H1 (cell line): ENCODE measurements around the gene CYBA. TPM values are rescaled to one million over a fixed set of nuclear protein-coding genes. Genes with fewer than 3 reads are reported as not detected.

Experiments used
- CTCF ChIA-PET: fragments of 300-600 bp; sonication (Branson Sonifier 250); formaldehyde crosslinking; loops from one replicate; lab custom pipeline; 2021; ENCODE audit not compliant: partially characterized antibody; lab: Charles Lee
- POLR2A ChIA-PET: fragments of 300-600 bp; sonication (Branson Sonifier 250); formaldehyde crosslinking; loops from one replicate; lab custom pipeline; 2021; ENCODE audit warnings: inconsistent platforms; ENCODE audit not compliant: partially characterized antibody; lab: Charles Lee
- DNase-seq, 2 experiments: peaks; one replicate each; pipeline versions ENCODE4 v3.0.0 to v3.0.0-alpha.2; 2010 to 2022; ENCODE audit warnings: low spot score in 2 of 2, low read depth in 1 of 2, mixed read lengths in 1 of 2
- FAIRE-seq: peaks from 2 replicates; lab custom pipeline; 2011; peaks lifted over from hg19 to GRCh38; lab: Jason Lieb, UNC
- H2AFZ ChIP-seq: 2 replicates; pipeline ENCODE4 v1.8.1; 2012; ENCODE audit warnings: low read length, inconsistent platforms
- H2AK5ac ChIP-seq: 2 replicates; pipeline ENCODE4 v1.6.1; 2013; ENCODE audit warnings: low read depth, low read length
- H2BK120ac ChIP-seq: replicated peaks from 2 replicates; pipeline ENCODE3; 2013; ENCODE audit warnings: low read depth, low read length, inconsistent platforms
- H2BK12ac ChIP-seq: 2 replicates; pipeline ENCODE4 v1.6.1; 2013; ENCODE audit warnings: low read depth, low read length
- H2BK15ac ChIP-seq: 2 replicates; pipeline ENCODE4 v1.6.1; 2013; ENCODE audit warnings: low read length
- H2BK20ac ChIP-seq: 2 replicates; pipeline ENCODE4 v1.6.1; 2013; ENCODE audit warnings: low read length
- H2BK5ac ChIP-seq: 2 replicates; pipeline ENCODE4 v1.6.1; 2013; ENCODE audit warnings: low read depth, low read length
- H3K14ac ChIP-seq: 2 replicates; pipeline ENCODE4 v1.6.1; 2013; ENCODE audit warnings: inconsistent platforms; ENCODE audit not compliant: insufficient read length
- H3K18ac ChIP-seq: 2 replicates; pipeline ENCODE4 v1.6.1; 2013; ENCODE audit warnings: low read length; ENCODE audit errors: extremely low read depth
- H3K23ac ChIP-seq: 2 replicates; pipeline ENCODE4 v1.6.1; 2013; ENCODE audit warnings: inconsistent platforms; ENCODE audit not compliant: insufficient read length
- H3K23me2 ChIP-seq: 2 replicates; pipeline ENCODE4 v1.6.1; 2013; ENCODE audit warnings: low read depth, low read length
- H3K27ac ChIP-seq: 2 replicates; pipeline ENCODE4 v1.6.1; 2011; ENCODE audit warnings: low read depth, low read length, inconsistent platforms
- H3K27me3 ChIP-seq, 4 experiments: replicated peaks in 1 of 4; 1 replicate in 1 of 4; 2 replicates in 3 of 4; pipeline versions ENCODE4 v1.6.1 to v1.8.1; 2011 to 2013; ENCODE audit warnings: low read length in 3 of 4, mild to moderate bottlenecking in 3 of 4, inconsistent platforms in 2 of 4, mixed read lengths in 2 of 4, moderate library complexity in 1 of 4; ENCODE audit not compliant: control insufficient read depth in 3 of 4, insufficient read depth in 3 of 4; ENCODE audit errors: extremely low read depth in 1 of 4
- H3K36me3 ChIP-seq, 4 experiments: 2 replicates each; pipeline versions ENCODE4 v1.6.1 to v1.8.1; 2011 to 2013; ENCODE audit warnings: mild to moderate bottlenecking in 4 of 4, low read length in 3 of 4, moderate library complexity in 2 of 4, control low read depth in 1 of 4, inconsistent platforms in 1 of 4; ENCODE audit not compliant: insufficient read depth in 4 of 4, control insufficient read depth in 2 of 4
- H3K4ac ChIP-seq: replicated peaks from 2 replicates; pipeline ENCODE3; 2013; ENCODE audit warnings: low read length, low read depth, mixed read lengths, inconsistent platforms; ENCODE audit not compliant: insufficient read length
- H3K4me1 ChIP-seq, 4 experiments: replicated peaks in 1 of 4; 1 replicate in 1 of 4; 2 replicates in 3 of 4; pipeline versions ENCODE4 v1.6.1 to v1.8.1; 2011 to 2013; ENCODE audit warnings: low read length in 3 of 4, inconsistent platforms in 2 of 4, mixed read lengths in 1 of 4; ENCODE audit not compliant: insufficient read depth in 4 of 4, control insufficient read depth in 3 of 4
- H3K4me2 ChIP-seq, 2 experiments: 2 replicates each; pipeline versions ENCODE4 v1.6.1 to v1.8.1; 2011 to 2013; ENCODE audit warnings: low read depth in 2 of 2, low read length in 2 of 2, control low read depth in 1 of 2, inconsistent platforms in 1 of 2, mild to moderate bottlenecking in 1 of 2; ENCODE audit not compliant: insufficient read depth in 1 of 2
- H3K4me3 ChIP-seq, 4 experiments: fragments of 200-600, 300-600 bp in 1 of 4; sonication (generic), shearing (Covaris generic), sonication (Bioruptor Twin) in 1 of 4; 2 replicates each; pipeline versions ENCODE4 v1.5.1 to v1.8.1; 2011 to 2016; ENCODE audit warnings: low read length in 4 of 4, low read depth in 3 of 4, control low read depth in 2 of 4, inconsistent platforms in 2 of 4, mild to moderate bottlenecking in 2 of 4, mixed read lengths in 1 of 4, moderate library complexity in 1 of 4; ENCODE audit not compliant: insufficient read depth in 2 of 4; ENCODE audit errors: extremely low read depth in 1 of 4
- H3K56ac ChIP-seq: replicated peaks from 2 replicates; pipeline ENCODE3; 2013; ENCODE audit warnings: low read depth, mild to moderate bottlenecking, mixed read lengths, low read length, inconsistent platforms; ENCODE audit not compliant: insufficient read length
- H3K79me1 ChIP-seq: 2 replicates; pipeline ENCODE4 v1.6.1; 2013; ENCODE audit warnings: low read depth, low read length, control low read depth
- H3K79me2 ChIP-seq, 2 experiments: 2 replicates each; pipeline versions ENCODE4 v1.6.1 to v1.8.1; 2012 to 2013; ENCODE audit warnings: low read length in 2 of 2, mild to moderate bottlenecking in 2 of 2, inconsistent platforms in 1 of 2; ENCODE audit not compliant: insufficient read depth in 2 of 2, control insufficient read depth in 1 of 2
- H3K9ac ChIP-seq, 4 experiments: replicated peaks in 1 of 4; 1 replicate in 1 of 4; 2 replicates in 3 of 4; pipeline versions ENCODE4 v1.6.1 to v1.8.1; 2011 to 2013; ENCODE audit warnings: low read depth in 3 of 4, low read length in 3 of 4, control low read depth in 2 of 4, mild to moderate bottlenecking in 2 of 4, moderate library complexity in 2 of 4, inconsistent platforms in 1 of 4; ENCODE audit errors: extremely low read depth in 1 of 4
- H3K9me3 ChIP-seq, 2 experiments: 2 replicates each; pipeline versions ENCODE4 v1.6.1 to v1.8.1; 2012 to 2013; ENCODE audit warnings: mild to moderate bottlenecking in 2 of 2, moderate library complexity in 2 of 2, control low read depth in 1 of 2, inconsistent platforms in 1 of 2, low read depth in 1 of 2, low read length in 1 of 2, mixed read lengths in 1 of 2; ENCODE audit not compliant: insufficient read depth in 2 of 2
- H4K20me1 ChIP-seq, 2 experiments: replicated peaks in 1 of 2; 2 replicates each; pipeline versions ENCODE3 to v1.8.1; 2011 to 2013; ENCODE audit warnings: inconsistent platforms in 2 of 2, low read length in 2 of 2, mild to moderate bottlenecking in 1 of 2; ENCODE audit not compliant: insufficient read depth in 2 of 2, control insufficient read depth in 1 of 2
- H4K5ac ChIP-seq: 2 replicates; pipeline ENCODE4 v1.6.1; 2013; ENCODE audit warnings: low read length, low read depth, mixed read lengths, inconsistent platforms; ENCODE audit not compliant: insufficient read length
- H4K8ac ChIP-seq: 2 replicates; pipeline ENCODE4 v1.8.0; 2013; ENCODE audit warnings: mild to moderate bottlenecking, moderate library complexity, low read length, inconsistent platforms; ENCODE audit not compliant: insufficient read depth; ENCODE audit errors: extremely low read depth
- H4K91ac ChIP-seq: replicated peaks from 2 replicates; pipeline ENCODE3; 2013; ENCODE audit warnings: low read length, mixed read lengths, inconsistent platforms; ENCODE audit not compliant: insufficient read length
- RBBP5 ChIP-seq: IDR thresholded peaks from 2 replicates; pipeline ENCODE4 v1.7.1; 2012; ENCODE audit warnings: low read depth, mild to moderate bottlenecking, inconsistent platforms, low read length, moderate library complexity, borderline replicate concordance
- whole genome bisulfite sequencing, 2 experiments: shearing (Covaris generic) in 1 of 2; methylation state at CpG; one replicate each; pipeline versions ENCODE4 v1.1.6 to v1.1.7; 2013 to 2015; ENCODE audit warnings: low lambda C conversion rate in 2 of 2, mixed read lengths in 2 of 2, inconsistent platforms in 1 of 2, low coverage in 1 of 2, missing lambda C conversion rate in 1 of 2; ENCODE audit not compliant: insufficient replicate concordance in 2 of 2, insufficient coverage in 1 of 2, insufficient read length in 1 of 2; ENCODE audit errors: extremely low coverage in 1 of 2, missing lambda C conversion rate in 1 of 2; 5-methylcytosine and 5-hydroxymethylcytosine counted together
- polyA plus RNA-seq, 7 experiments: library from polyadenylated mRNA; depleted of rRNA in 3 of 7; stranded (reverse) in 5 of 7; unstranded in 2 of 7; fragments of >200 nt in 5 of 7; fragments of 200-250 nt in 2 of 7; gene quantifications; 1 replicate in 5 of 7; 2 replicates in 1 of 7; 4 replicates in 1 of 7; pipeline versions ENCODE4 v1.2.1 to v1.2.3, GENCODE V29; 2011 to 2013; ENCODE audit warnings: missing spikeins in 2 of 7, mixed read lengths in 2 of 7
- total RNA-seq: library from RNA; stranded (reverse); fragmentation: NEBNext Ultra II Directional; extraction: Animal tissue kit (Norgen Biotek cat#: 25700); gene quantifications from 2 replicates; pipeline ENCODE4 v1.2.1, GENCODE V29; 2021

Gene CYBA
- total and polyA plus RNA-seq, 2 of the 8 experiments (the other 6 are each of a cell fraction or from before 2014, with no cell fraction given): 136 to 254 TPM

- no peak overlapping the region for H4K91ac ChIP-seq
- H3K18ac ChIP-seq: no peak overlapping the region; the same call in 1 of the 2 replicates
- no peak overlapping the region for H2AK5ac ChIP-seq
- H3K14ac ChIP-seq: no peak overlapping the region
- no peak overlapping the region for H2BK15ac ChIP-seq
- H3K23ac ChIP-seq: no peak overlapping the region
- H3K4me2 ChIP-seq: no peak overlapping the region
- no peaks in the 10 kb centered on the region for H3K23me2 ChIP-seq
- no peak overlapping the region for H2BK5ac ChIP-seq
- CTCF ChIA-PET: interaction anchor here (0.6 to 6.5 kb wide), 4 partner anchors 10 to 129 kb away, joined by 3 to 37 read pairs (median 5); no protein-coding TSS in a partner anchor
- no peak for TF ChIP-seq RBBP5
- TF ChIP-seq, all 59 proteins: peak for 0
- Histone ChIP-seq H3K4ac (no peak overlapping the region), H4K8ac (peak overlapping the region; percentile 68; the same call in 1 of the 2 replicates), H2BK12ac (peak overlapping the region; percentile 50; the same call in 1 of the 2 replicates), H3K4me3 (no peak overlapping the region), H3K9me3 (no peaks in the 10 kb centered on the region), H3K9ac (no peak overlapping the region), H2AFZ (no peak overlapping the region), H2BK20ac (no peak overlapping the region), H3K79me2 (no peaks in the 10 kb centered on the region), H4K20me1 (peaks cover 0 to 3% of the 10 kb centered on the region in 2 experiments), H2BK120ac (no peak overlapping the region), H4K5ac (no peak overlapping the region), H3K4me1 (no peaks in the 10 kb centered on the region), H3K36me3 (peaks cover 0 to 13% (median 4%) of the 10 kb centered on the region in 4 experiments; a peak in 4 of 8 replicates), H3K27ac (no peak overlapping the region; the same call in 1 of the 2 replicates), H3K27me3 (no peaks in the 10 kb centered on the region), H3K79me1 (0 out of 2 replicates have a peak, but pooled peaks cover 2% of the 10 kb centered on the region), H3K56ac (no peak overlapping the region)
- WGBS, 2 experiments: 95% methylated on average over 15 of the region's 15 CpGs; no CpG with 5 or more reads in 1 of the 2 experiments
- FAIRE-seq (no peak), DNase-seq (no peak)
- POLR2A ChIA-PET: no interaction called here
Measured at GRCh38 chr16:88695218-88695617, 44.4 kb upstream of the CYBA start.
